Endometrium (tissue), 2 donors: ENCODE data around the gene COL16A1.

ENCODE experiments used
- FAIRE-seq: peaks from 2 replicates; lab custom pipeline; 2012; peaks lifted over from hg19 to GRCh38; lab: Jason Lieb, UNC
- donor health status: control.
- donor health status: control.

Gene COL16A1

DNA sequence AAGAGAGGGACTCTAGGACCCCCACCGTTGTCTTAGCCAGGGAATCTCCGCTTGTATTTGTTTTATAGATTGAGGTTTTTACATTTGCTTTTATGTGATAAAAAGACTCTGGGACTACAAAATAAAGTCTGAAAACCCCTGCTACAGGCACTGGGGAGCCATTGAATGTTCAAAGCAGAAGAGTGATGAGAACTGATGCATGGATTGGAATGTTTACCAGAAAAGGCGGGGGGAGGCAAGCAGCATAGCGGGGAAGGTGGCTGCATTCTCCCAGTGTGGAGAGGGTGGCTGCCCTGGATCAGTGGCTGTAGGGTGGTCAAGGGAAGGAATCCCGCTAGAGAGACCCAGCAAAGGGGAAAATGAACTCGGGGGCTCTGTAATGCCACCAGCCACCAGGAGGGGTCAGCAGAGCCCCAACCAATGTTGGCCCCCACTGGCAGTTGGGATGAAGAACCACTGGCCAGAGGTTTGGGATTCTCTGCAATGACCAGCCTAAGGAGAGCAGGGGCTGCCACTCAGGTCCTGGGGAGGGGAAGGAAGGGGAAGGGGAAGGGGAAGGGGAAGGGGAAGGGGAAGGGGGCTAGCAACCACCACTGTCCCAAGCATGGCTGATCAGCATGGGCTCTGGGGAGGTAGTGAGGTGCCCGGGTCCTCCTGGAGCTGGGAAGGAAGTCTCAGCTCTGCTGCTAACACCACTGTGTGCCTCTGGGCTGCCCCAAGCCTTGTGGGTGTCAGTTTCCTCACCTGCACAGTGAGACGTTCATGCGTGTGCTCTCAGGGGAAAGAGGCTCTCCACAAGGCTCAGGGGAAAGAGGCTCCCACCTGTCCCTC is 40.0 kb downstream of the COL16A1 start:
- FAIRE-seq = no peak

GRCh38 chr1:31662463-31662862 is 41.4 kb downstream of the COL16A1 start:
- FAIRE-seq = no peak

- no peak for FAIRE-seq
Measured at GRCh38 chr1:31661856-31662255, 42.0 kb downstream of the COL16A1 start.

DNA sequence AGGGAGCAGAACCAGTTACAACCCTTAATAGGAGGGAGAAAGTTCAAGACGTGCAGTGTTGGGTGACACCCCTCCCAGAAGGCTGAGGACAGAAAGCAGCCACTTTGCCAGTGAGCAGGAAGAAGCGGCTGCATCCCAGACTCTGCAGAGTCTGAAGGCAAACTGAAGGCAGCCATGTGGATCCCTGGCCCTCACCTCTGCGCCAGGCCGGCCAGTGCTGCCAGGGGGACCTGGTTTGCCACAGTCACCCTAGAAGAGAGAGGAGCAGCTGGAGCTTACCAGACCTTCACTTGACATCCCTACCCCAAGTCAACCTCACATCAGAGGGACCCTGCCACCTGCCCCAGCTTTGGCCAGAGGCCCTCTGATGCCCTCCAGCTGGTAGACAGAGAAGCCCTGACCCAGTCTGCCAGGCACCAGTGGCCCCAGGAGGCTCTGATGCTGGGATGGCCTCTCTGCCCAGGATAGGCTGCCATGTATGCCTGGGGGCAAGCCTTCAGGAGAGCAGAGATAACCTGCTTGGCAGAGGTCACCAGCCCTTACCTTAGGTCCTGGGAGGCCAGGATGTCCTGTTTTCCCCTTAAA is 42.9 kb downstream of the COL16A1 start:
- FAIRE-seq = no peak

GRCh38 chr1:31659889-31660288 is 43.9 kb downstream of the COL16A1 start:
- no peak for FAIRE-seq

DNA sequence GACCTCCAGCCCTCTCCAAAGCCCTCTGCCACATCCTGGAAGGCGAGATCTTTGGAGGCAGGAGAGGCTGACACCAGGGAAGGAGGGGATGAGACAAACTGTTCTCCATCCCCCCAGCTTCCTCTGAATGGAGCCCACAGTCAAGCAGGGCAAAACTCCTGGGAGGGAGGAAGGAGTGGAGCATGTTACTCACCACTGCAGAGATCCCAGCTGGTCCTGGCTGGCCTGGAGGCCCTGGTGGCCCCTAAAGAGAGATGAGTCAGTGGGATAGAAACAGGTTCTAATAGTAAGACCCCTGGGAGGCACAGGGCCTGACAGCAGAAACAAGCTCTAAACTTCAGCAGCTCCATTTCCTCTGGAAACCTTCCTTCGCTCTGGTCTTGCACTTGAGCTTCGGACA is 45.1 kb downstream of the COL16A1 start:
- no peak for FAIRE-seq

GRCh38 chr1:31657972-31658510 is 45.8 kb downstream of the COL16A1 start:
- FAIRE-seq = no peak

DNA sequence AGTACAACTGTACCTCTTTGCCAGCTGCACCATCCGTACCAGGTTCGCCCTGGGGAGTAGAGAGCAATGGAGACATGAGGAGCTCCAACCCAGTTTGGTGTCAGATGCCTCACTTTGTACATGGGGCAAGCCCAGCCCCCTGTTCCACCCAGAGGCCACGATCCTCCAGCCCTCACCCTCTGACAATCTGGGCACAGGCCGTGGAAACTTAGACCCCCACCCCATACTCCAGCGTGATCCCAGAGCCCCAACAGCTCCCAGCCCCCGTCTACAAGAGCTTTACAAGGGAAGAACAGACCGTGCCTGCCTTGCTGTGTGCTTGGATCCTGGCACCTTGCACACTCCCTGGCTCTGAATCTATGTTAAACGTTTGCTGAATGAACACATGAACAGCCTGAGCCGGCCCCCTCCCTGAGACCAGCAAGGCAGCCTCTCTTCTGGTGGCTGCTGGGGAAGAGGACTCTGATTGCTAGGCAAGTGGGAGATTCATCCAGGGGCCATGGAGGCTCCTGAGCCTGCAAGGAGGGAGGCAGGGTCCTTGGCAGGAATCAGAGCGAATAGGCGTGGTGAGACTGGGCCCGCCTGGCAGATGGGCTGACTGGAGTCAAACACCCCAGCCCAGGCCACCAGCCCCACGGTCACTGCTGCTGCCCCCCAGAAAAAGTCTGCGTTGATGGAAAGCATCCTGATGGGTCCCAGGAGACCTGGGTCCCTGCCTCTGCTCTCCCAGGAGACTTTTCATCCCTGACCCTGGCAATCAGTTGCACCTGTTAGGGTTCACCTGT is 46.6 kb downstream of the COL16A1 start:
- no peak for FAIRE-seq

DNA sequence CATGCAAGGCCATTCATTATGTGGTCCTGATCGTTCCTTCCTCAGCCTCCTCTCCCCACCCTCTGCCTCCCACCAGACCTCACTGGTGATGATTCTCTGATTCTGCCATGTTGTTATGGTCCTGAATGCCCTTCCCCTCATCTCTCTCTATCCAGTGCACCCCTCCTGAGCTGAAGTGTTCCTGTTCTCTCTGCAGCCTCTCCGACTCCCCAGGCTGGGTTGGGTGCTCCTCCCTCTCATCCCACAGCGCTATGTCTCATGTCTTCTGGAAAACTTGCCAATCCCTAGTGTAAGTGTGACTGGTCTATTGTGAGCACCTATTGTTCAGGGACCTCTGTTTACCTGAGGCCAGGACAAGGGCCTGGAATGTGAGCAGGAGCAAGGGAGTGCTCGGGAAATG is 48.1 kb downstream of the COL16A1 start:
- no peak for FAIRE-seq

DNA sequence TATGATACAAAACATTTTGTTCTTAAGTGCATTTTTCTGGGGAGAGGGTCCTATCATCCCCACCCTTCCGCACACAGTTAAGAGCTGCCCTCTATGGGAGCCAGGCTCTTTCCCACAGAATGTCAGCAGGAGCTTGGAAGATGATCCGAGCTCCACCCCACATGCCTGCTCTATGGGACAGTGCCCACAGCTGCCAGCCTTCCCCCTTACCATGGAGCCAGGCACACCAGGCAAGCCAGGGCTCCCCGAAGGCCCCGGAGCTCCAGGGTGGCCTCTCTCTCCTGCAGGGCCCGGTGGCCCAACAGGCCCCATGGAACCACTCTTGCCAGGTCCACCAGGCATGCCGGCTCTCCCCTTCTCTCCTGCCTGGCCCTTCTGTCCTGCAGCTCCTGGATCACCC is 48.7 kb downstream of the COL16A1 start:
- no peak for FAIRE-seq

- FAIRE-seq = no peak
Measured at GRCh38 chr1:31654474-31654776, 49.4 kb downstream of the COL16A1 start.

- no peak for FAIRE-seq
Measured at GRCh38 chr1:31653717-31654473, 49.9 kb downstream of the COL16A1 start.

DNA sequence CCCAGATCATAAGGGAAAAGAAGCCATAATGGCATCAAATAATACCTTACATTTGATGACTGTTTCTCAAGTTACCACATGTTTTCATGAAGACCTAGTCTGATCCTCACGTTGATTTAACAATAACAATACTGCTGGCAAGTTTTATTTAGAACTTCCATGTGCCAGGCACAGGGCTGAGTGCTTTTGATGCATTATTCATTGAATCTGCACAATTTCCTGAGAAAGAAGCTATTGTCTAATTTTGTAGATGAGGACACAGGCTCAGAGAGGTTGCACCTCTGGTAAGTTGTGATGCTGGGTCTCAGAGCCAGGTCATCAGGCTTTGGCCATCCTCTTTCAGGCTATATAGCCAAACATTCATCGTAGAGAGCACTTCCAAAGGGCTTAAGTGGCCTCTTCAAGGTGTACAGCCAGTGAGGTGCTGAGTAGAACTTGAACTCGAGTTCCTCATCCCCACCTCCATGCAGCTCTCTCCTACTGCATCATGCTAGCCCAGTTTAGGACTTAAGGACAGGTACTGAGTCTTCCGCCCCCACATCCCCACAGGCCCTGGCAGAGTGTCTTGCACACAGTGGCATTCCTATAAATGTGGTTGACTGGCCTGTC is 50.8 kb downstream of the COL16A1 start:
- FAIRE-seq = no peak

DNA sequence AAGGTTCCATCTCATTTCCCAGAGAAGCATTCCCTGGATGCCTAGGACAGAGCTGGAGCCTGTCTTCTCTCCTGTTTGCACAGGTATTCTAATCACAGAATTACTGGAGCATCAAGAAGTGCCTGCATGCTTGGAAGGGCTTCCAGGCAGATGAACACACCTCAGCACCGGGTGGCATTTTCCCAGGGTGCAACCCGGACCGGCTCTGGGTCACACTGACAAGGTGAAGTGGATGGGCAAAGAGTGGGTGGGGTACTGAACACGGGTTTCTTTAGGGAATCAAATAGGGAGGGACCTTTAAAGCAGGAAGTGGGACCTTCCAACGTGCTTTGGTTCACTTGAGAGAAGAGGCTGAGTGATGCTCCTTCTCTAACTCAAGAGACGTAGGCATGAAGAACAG is 52.1 kb downstream of the COL16A1 start:
- no peak for FAIRE-seq

GRCh38 chr1:31651089-31651420 is 52.8 kb downstream of the COL16A1 start:
- no peak for FAIRE-seq

DNA sequence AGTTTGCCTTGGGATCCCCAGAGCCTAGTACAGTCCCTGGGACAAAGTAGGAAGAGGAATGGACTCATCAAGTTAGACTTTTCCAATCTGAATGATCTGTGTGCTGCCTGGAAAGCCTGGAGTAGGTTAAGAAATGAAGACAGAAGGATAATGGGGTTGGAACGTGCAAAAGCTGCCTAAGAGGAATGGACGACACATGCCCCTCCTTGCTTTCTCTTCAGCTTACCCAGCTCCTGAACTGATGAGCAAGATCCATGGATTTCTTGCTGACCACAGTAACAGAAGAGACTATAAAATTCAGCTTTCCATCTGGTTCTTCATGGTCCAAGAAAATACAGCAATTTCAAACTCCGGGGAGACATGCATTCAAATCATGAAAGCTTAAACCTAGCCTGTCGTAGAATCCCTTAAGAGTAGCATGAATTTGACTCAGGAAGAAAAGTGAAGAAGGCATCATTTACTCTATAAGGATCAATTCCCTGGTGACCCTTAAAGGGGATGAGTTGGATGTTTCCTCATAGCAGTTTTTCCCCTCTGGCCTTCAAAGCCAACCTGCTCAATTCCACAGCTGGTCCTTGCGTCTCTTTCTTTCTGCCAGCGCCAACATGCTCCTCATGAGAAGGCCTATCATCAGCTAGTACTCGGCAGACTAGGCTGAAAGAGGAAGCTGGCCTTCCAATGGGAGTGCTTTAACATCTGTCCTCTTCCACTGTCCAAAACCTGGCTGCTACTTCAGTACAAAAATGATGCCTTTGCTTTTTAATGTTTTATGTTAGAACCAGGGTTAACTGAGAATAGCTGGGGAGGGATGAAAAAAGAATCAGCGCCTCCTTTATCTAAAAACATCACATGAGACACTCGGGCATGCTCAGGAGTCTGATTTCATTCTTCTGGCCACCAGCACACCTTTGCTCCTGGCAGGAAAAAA is 53.4 kb downstream of the COL16A1 start:
- FAIRE-seq = no peak

- FAIRE-seq = no peak
Measured at GRCh38 chr1:31648641-31649357, 55.0 kb downstream of the COL16A1 start.

GRCh38 chr1:31648190-31648589 is 55.6 kb downstream of the COL16A1 start:
- no peak for FAIRE-seq

- no peak for FAIRE-seq
Measured at GRCh38 chr1:31647106-31647505, 56.7 kb downstream of the COL16A1 start.

DNA sequence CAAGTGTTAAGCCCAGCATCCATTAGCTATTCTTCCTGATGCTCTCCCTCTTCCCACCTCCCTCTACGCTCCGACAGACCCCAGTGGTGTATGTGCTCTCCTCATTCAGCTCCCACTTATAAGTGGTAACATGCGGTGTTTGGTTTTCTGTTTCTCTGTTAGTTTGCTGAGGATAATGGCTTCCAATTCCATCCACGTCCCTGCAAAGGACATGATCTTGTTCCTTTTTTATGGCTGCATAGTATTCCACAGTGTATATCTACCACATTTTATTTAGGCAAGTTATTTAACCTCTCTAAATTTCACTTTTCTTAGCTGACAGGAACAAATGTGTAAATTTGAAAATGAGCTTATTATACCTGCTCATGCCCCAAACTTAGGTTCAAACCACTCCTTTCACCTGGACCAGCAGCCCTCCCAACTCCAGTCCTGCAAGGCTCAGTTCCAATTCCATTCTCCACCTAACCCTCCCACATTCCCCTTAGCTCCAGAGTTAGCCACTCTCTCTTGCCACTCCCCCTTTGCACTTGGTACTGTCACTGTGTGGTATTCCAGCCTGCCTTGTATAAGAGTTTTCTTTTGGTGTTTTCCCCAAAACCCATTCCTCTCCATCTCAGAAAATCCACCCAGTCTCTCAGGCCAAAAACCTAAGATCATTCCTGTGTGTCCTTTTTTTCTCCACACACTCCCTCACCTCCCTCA is 57.4 kb downstream of the COL16A1 start:
- no peak for FAIRE-seq
